GM18867 (cell line): Measurements from ENCODE around the gene GTPBP3.

Source experiments
- ATAC-seq: cut with Tn5 transposase; IDR thresholded peaks from one replicate; pipeline ENCODE4 v1.9.1; 2021; ENCODE audit warnings: mild to moderate bottlenecking, moderate library complexity; ENCODE audit not compliant: unreplicated experiment

GTPBP3 gene

DNA sequence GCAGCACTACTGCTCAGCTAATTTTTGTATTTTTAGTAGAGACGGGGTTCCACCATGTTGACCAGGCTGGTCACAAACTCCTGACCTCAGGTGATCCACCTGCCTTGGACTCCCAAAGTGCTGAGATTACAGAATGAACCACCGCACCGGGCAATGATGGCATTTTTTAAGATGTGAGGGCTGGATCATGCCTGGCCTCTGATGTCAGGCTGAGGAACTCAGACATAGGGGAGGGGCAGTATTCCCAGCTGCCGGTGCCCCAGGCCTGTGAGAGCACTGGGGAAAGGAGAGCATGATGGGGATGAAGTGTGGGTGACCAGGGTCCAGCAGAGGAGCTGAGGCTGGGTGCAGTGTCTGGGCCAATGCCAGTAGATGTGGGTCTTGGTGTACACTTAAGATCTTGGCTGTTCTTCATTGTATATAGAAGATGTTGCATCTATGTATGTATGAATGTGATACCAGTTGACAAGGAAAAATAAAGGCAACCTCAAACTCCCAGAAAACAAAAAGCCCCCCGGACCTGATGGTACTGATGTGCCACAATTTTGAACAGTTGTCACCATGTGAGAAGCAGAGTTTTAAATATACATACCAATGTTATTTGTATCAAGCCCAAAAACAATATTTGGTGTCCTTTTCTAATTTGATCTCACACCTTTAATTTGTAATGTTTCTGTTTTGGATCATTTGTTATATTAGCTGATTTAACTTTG is 43.2 kb downstream of the GTPBP3 start:
- ATAC-seq: no peak

DNA sequence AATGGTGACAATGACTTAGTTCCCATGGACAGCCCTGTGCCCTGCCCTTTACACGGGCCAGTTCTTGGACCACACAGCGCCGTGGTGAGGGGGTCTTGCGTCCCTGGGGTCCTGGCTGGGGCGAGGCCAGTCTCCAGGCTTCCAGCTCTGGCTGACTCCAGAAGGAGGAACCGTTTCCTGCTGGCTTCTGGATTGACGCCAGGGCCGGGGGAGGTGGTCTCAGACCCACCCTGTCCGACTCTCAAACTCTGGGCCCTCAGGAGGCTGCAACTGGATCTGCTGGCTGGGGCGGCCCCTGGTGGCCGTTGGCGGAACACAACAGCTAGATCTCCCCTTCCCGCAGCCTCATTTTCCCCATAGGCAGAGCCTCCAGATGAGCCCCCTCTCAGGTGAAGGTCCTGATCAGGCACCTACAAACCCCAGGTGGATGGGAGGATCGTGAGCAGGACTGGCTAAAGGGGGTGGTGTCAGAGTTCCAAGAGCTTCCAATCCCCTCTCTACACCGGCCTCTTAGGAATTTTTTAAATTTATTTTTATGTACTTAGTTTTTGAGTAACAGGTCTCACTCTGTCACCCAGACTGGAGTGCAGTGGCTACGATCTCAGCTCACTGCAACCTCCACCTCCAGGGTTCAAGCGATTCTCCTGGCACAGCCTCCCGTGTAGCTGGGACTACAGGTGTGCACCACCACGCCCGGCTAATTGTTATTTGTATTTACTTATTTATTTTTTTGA is 48.7 kb downstream of the GTPBP3 start:
- no peak for ATAC-seq

DNA sequence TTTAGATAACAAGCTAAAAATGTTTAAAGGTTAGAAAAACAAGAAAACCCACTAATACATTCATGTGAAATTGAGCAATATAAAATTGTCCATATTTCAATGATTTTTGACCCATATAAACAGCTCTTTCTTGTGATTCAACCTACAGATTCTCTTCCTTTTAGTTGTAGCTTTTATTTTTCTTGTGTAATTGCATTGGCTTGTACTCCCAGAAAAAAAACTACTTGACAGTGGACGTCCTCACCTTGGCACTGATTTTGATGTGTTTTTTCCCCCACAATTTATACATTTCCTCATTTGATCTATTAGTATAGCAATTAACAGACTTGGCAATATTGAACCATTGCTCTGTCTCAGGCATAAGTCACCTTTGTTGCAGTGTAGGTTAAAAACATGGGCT is 51.9 kb downstream of the GTPBP3 start:
- no peak for ATAC-seq

DNA sequence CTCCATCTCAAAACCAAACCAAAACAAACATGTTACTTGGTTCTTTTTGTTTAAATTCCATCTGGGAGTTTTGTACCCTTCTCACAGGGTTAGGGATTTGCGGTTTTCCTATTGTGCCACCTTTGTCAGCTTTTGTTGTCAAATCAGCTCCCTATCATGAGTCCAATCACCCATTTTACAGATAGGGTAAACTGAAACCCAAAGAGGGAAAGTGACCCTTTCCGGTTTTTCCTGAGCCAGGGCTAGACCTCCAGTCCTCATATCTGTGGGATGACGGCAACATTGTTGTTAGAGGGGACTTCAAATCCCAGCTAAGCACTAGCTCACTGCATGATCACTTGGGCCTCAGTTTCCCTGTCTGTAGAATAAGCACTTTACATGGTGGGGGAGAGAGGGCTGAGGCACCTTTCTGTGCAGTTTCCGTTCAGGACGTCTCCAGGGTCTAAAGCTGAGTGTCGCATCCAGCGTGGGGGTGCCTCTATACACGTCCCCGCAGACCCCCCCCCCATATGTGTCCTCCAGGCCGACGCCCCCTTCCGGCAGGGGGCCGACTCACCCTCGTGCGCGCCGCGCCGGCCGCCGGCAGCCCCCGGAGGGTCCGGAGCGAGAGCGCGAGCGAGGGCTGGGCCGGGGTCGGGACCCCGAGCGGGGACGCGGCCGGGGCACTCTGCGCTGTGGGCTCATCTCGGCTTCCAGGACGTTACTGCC is 52.8 kb downstream of the GTPBP3 start:
- ATAC-seq: no peak

DNA sequence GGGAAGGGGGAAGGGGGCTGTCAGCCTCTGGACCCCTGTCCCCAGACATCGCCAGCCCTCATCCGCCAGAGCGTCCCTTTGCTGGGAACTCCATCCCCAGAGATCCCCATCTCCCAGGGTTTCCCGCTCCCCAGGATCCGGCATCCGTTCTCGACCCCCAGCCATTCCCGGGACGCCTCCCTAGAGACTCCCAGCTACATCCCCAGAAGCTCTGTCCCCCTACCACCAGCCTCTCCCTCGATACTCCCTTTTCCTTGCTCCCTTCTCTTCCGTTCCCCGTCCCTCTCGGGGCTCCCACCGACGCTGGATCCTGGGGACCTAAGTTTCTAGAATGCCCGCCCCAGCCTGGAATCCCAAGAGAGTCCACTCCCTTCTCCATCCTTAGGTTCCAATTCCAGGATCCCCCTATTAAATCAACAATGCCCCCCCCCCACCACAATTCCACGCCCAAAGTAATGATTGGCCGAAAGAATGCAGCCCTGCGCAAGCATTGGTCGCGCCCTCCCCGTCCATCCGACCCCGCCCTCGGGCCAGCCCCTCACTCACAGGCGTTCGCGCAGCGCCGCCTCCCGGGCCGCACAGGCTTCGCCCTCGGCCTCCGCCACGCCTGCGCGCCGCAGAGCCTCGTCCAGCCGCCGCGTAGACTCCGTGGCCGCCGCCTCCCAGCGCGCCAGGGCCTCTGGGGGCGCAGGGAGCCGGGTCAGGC is 53.5 kb downstream of the GTPBP3 start:
- peak; percentile 92 for ATAC-seq

DNA sequence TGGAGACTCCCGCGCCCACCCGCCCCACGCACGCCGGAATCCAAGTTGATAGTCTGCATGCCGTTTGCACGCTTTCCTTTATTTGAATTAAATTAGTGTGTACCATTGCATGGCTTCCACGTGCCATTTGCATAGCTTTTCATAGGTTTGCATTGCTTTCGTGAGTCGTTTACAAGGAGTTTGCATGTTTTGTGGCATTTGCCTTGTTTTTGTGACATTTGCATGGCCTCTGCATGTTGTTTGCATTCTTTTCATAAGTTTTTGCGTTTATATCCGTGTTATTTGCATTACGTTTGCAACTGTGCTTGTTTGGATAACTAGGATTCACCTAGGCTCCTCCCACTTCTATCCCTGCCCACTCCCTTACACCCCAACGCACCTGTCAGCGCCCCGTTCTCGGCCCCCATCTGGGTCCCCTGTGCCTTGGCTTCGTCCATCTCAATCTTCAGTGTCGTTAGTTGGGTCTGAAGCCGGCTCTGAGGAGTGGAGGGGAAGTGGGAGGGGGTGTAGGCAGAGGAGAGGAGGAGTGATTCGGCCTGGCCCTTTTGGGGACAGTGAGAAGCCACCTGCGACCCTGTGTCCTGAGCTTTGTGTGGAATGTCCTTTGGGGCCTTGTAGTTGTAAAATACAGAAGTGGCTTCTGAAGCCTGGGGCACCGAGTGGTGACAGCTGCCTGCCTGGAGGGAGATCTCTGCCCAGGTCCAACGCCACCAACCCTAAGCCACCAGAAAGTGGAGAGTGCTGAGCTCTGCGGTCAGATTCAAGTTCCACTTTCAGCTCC is 54.2 kb downstream of the GTPBP3 start:
- peak; percentile 25 for ATAC-seq
